Epithelial cell of esophagus (primary cell): Measurements from ENCODE around the gene GPD1L.

ENCODE experiments used
- DNase-seq: peaks from one replicate; pipeline ENCODE4 v3.0.0; 2010; ENCODE audit warnings: low read depth
- H3K4me3 ChIP-seq: 2 replicates; pipeline ENCODE4 v1.5.1; 2011; ENCODE audit warnings: mild to moderate bottlenecking, low read length, control low read depth
- CTCF ChIP-seq: IDR thresholded peaks from 2 replicates; pipeline ENCODE4 v1.5.1; 2011; ENCODE audit warnings: low read depth, mild to moderate bottlenecking, low read length, control low read depth, inconsistent platforms; ENCODE audit not compliant: insufficient read depth; ENCODE audit errors: missing control alignments

The GPD1L gene

GRCh38 chr3:32136703-32137102 lies 30.3 kb downstream of the GPD1L start:
- DNase-seq: no peak
- no peak overlapping the region for H3K4me3 ChIP-seq
- TF ChIP-seq CTCF: no peak

- H3K4me3 ChIP-seq: no peak overlapping the region
- no peak for TF ChIP-seq CTCF
- DNase-seq: no peak
Measured at GRCh38 chr3:32137870-32138269, 31.4 kb downstream of the GPD1L start.

- no peak for TF ChIP-seq CTCF
- peak; percentile 27 for DNase-seq
- no peak overlapping the region for H3K4me3 ChIP-seq
Measured at GRCh38 chr3:32138545-32139104, 32.2 kb downstream of the GPD1L start.

- no peak overlapping the region for H3K4me3 ChIP-seq
- DNase-seq: peak; percentile 17
- TF ChIP-seq CTCF: no peak
Measured at GRCh38 chr3:32140943-32141342, 34.5 kb downstream of the GPD1L start.

GRCh38 chr3:32143849-32144757 lies 37.7 kb downstream of the GPD1L start:
- peak; percentile 92 for DNase-seq
- H3K4me3 ChIP-seq: no peak overlapping the region
- TF ChIP-seq CTCF: peak; percentile 85

- DNase-seq: peak; percentile 65
- H3K4me3 ChIP-seq: no peak overlapping the region
- TF ChIP-seq CTCF: no peak
Measured at GRCh38 chr3:32146746-32147211, 40.4 kb downstream of the GPD1L start.
